ENCODE data around the gene KLC1.
"Not testable (repeated sequence)": the region's sequence is repeated elsewhere in the genome, so short reads cannot be mapped to it uniquely, and the experiment has no call there.

Gene KLC1

DNA sequence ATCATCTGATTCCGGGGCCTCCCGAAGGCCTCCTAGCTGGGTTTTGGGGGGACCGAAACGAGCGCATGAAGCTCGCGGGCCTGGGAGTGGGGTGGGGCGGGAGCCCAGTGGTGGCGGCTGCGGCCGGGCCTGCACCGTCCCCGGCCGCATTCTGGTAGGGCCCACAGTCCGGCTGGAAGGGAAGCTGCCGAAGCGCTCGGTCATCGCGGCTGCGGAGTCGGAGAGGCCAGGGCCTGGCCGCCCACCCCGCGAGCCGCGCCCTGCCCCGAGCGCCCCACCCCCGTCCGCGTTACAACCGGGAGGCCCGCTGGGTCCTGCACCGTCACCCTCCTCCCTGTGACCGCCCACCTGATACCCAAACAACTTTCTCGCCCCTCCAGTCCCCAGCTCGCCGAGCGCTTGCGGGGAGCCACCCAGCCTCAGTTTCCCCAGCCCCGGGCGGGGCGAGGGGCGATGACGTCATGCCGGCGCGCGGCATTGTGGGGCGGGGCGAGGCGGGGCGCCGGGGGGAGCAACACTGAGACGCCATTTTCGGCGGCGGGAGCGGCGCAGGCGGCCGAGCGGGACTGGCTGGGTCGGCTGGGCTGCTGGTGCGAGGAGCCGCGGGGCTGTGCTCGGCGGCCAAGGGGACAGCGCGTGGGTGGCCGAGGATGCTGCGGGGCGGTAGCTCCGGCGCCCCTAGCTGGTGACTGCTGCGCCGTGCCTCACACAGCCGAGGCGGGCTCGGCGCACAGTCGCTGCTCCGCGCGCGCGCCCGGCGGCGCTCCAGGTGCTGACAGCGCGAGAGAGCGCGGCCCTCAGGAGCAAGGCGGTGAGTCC is at the start of gene KLC1:
KLC1 (plus strand) TSS at position 528 of the 819 bp plus-strand sequence. CDS start 25,354 bp downstream, outside the sequence.
- DNase-seq (ENCODE audit: low read depth in 2 of 2), result peak; percentile 67 to 80

DNA sequence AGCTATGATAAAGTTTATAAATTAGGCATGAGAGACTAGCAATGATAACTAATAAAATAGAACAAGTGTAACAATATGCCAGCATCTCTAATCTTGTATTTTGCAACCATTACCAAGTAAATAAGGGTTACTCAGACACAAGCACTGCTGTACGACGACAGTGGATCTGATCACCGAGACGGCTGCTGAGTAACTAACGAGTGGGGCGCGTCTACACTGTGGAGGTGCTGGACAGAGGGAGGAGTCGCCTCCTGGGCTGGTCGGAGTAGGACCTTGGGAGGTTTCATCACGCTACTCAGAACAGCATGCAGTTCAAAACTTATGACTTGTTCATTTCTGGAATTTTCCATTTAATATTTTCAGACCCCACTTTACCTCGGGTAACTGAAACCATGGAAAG is 47.8 kb upstream of the KLC1 start:
- no peak for DNase-seq (ENCODE audit: low read depth in 2 of 2)

DNA sequence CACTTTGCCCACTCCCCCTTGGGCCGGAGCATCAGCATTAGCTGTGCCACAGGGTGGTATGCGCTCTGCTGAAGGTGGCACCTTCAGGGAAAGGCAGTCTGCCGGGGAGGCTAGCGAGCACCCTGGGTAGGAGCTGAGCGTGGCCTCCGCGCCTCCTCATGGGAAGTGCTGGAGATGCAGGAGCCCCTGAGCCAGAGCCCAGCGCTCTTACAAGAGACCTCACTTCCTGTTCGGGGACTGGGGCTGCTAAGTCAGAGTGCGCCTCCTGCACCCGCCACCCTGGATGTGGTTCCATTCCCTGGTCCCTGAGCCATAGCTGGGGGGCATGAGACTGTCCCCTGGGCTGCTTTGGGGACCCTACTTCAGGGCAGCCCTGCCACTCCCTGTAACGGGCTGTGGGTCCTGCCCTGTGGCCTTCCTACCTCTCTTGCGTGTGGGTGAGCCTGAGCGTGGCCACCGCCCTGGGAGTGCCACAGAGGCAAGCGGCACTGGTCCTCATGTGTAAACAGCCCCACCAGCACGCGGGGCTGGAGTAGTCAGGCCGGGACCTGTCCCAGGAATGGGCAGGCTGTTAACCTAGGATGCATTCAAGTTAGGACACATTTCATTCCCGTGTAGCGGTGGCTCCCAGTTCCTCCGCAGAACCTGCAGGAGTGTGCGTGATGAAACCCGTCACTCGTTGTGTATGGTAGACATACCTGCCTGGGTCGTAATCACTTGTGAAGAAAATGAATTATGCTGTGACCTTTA is 46.9 kb upstream of the KLC1 start:
- DNase-seq (ENCODE audit: low read depth in 2 of 2), result no peak

- no peak for DNase-seq (ENCODE audit: low read depth in 2 of 2)
Measured at GRCh38 chr14:103584326-103584915, 44.6 kb upstream of the KLC1 start.

DNA sequence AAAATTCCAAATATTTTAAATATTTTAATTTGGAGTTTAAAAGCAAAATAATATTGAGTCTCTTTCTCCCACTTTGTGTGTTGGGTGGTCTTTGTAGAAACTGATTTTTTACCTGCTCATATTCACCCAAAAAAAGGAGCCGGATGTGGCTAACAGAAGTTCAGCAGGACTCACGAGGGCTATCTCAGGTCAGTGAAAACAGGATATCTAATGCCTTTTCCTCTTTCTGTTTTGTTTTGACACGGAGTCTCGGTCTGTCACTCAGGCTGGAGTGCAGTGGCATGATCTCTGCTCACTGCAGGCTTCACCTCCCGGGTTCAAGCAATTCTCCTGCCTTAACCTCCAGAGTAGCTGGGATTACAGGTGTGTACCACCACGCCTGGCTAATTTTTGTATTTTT is 35.4 kb upstream of the KLC1 start:
- DNase-seq (ENCODE audit: low read depth in 2 of 2), result no peak

- no peak for DNase-seq (ENCODE audit: low read depth in 2 of 2)
Measured at GRCh38 chr14:103594265-103594664, 34.7 kb upstream of the KLC1 start.

- no peak for DNase-seq (ENCODE audit: low read depth in 2 of 2)
Measured at GRCh38 chr14:103597623-103598377, 31.2 kb upstream of the KLC1 start.

DNA sequence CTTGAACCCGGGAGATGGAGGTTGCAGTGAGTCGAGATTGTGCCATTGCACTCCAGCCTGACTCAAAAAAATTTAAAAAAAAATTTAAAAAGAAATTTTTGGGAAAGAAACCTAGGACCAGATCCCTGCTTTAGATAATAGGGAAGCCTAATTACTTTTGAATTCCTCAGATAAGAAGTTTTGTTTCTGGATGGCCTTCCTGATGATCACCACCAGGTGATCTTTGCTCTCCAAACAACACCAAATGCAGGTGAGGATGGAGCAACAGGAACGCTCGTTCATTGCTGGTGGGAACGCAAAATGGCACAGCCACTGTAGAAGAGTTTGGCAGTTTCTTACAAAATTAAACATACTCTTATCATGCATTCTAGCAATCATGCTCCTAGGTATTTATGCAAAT is 28.5 kb upstream of the KLC1 start:
- no peak for DNase-seq (ENCODE audit: low read depth in 2 of 2)

DNA sequence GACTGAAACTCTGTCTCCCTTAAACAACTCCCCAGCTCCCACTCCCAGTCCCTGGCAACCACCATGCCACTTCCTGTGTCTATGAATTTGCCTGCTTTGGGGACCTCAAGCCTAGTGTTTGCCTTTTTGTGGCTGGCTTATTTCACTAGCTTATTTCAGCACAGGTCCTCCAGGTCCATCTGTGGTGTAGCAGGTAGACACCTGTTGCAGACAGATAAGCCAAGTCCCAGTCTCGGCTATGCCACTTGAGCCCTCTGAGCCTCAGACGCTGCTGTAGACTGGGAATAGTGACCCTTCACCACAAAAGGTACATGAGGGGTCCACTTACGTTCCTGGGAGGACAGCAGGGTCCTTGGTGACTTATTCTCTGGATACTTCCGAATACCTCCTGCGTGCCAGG is 24.4 kb upstream of the KLC1 start:
- DNase-seq (ENCODE audit: low read depth in 2 of 2), result no peak

DNA sequence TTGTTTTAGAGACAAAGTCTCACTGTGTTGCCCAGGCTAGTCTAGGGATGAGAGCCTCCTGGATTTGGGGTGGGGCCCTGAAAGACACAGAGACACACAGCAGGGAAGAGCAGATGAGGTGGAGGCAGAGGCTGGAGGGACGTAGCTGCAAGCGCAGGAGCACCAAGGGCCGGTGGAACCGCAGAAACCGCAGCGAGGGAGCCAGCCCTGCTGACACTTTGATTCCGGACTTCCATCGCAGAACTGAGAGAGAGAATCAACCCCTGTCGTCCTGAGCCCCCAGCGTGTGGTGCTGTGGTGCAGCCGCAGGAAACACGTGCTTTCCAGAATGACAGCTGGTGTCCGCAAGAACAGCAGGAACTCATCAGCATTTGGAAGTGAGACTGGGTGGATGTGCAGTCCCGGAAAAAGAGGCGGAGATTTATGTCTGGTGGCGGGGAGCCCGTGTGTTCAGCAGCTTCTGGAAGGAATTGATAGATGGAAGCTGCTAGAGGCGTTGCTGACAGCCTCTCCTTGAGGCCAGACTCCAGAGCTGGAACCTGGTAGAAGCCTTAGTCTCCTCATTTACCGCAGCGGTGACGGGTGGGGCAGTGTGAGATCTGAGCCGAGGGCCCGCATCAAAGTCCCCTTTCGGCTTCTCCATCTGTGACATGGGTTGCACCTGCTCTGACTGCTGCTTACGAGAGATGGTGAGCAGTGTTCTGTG is 21.9 kb upstream of the KLC1 start:
- peak in 1 of 2 donors; percentile 28 for DNase-seq (ENCODE audit: low read depth in 2 of 2)

DNA sequence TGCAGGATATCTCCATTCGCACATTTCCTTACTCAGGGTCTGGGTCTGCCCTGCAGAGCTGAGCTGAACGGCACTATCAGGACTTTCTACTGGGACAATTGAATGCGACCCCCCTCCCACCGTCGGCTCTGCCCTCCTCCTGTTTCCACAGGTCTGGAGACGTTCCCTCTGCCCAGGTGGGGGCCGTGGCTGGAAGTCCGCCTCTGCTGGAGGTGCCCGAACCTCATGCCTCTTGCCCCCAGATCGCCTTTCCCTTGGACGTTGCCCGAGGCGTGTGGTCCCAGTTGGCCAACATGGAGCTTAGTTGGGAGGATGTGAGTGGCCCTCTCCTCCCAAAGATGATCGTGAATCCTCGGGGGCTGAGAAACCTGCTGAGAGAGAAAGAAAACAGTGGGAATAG is 21.2 kb upstream of the KLC1 start:
- no peak for DNase-seq (ENCODE audit: low read depth in 2 of 2)

GRCh38 chr14:103609081-103609480 is 19.9 kb upstream of the KLC1 start:
- not testable (repeated sequence) for DNase-seq (ENCODE audit: low read depth in 2 of 2)

GRCh38 chr14:103611215-103611614 is 17.8 kb upstream of the KLC1 start:
- no peak for DNase-seq (ENCODE audit: low read depth in 2 of 2)

- DNase-seq (ENCODE audit: low read depth in 2 of 2), result no peak
Measured at GRCh38 chr14:103613517-103613916, 15.5 kb upstream of the KLC1 start.

DNA sequence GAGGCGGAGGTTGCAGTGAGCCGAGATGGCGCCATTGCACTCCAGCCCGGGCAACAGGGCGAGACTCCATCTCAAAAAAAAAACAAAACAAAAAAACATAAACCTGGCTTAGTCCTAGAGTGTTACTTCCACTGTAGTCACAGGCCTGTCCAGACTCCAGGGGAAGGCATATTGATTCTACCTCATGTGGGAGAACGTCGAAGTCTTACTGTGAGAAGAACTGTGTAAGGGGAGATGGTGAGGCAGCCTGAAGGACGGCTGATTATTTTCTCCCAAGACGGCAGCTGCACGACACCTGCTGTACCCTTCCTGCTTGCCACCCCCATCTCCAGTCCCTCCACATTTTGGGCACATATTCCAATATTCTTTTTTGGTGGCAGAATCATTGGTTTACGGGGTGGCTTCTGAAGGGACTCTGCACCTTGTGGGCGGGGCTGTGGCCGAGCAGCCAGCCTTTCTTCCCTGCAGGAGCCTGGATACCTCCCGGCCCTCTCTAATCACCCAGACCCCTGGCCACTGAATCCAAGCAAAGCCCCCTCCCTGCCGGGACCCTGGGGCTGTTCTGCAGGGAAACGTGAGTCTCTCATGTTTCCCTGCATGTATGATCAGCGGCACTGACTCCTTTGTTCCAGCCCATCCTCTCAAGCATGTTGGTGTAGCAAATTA is 12.2 kb upstream of the KLC1 start:
- DNase-seq (ENCODE audit: low read depth in 2 of 2), result no peak

DNA sequence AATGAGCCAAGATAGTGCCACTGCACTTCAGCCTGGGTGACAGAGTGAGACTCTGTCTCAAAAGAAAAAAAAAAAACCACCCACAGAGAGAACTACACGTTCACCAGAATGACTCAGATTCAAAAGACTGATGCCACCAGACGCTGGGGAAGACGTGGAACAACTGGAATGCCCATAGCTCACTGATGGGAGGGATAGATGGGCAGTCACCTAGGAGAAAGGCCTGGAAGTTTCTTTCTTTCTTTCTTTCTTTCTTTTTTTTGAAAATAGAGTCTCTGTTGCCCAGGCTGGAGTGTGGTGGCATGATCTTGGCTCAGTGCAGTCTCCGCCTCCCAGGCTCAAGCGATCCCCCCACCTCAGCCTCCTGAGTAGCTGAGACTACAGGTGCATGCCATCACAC is 10.0 kb upstream of the KLC1 start:
- DNase-seq (ENCODE audit: low read depth in 2 of 2), result no peak

GRCh38 chr14:103621860-103622259 is 7.2 kb upstream of the KLC1 start:
- DNase-seq (ENCODE audit: low read depth in 2 of 2), result no peak

DNA sequence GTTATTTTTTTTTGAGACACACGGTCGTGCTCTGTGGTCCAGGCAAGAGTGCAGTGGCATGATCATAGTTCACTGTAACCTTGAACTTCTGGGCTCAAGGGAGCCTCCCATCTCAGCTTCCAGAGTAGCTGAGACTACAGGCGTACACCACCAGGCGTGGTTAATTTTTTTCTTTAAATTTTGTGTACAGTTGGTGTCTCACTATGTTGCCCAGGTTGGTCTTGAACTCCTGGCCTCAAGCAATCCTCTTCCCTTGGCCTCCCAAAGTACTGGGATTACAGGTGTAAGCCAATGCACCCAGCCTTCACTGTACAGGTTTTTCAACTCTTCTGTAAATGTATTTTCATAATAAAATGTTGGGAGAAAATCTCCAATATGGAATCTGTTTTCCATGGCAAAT is 5.7 kb upstream of the KLC1 start:
- no peak for DNase-seq (ENCODE audit: low read depth in 2 of 2)

GRCh38 chr14:103623883-103624482 is 5.0 kb upstream of the KLC1 start:
- DNase-seq (ENCODE audit: low read depth in 2 of 2), result no peak

GRCh38 chr14:103624860-103625259 is 4.2 kb upstream of the KLC1 start:
- no peak for DNase-seq (ENCODE audit: low read depth in 2 of 2)
